GM12878 (cell line): Measurements from ENCODE around the gene SLC29A1. TPM values are rescaled to one million over a fixed set of nuclear protein-coding genes. Genes with fewer than 3 reads are reported as not detected.

Experiments
- BRCA1 ChIP-seq: IDR thresholded peaks from 2 replicates; pipeline ENCODE4 v1.6.1; 2011; ENCODE audit warnings: low read depth, low read length, improper control_type of control experiment
- CTCF ChIP-seq, 3 experiments: IDR thresholded peaks in 2 of 3; conservative IDR thresholded peaks in 1 of 3; 2 replicates each; pipeline ENCODE4 v1.5.1; 2011; ENCODE audit warnings: low read depth in 3 of 3, low read length in 3 of 3, mild to moderate bottlenecking in 3 of 3, control low read depth in 2 of 3, moderate library complexity in 2 of 3, inconsistent platforms in 1 of 3, mixed read lengths in 1 of 3; ENCODE audit not compliant: control insufficient read depth in 2 of 3, insufficient read depth in 1 of 3; ENCODE audit errors: extremely low read depth in 1 of 3
- EZH2 ChIP-seq: IDR thresholded peaks from 2 replicates; pipeline ENCODE4 v1.6.1; 2012; ENCODE audit warnings: low read depth, mild to moderate bottlenecking, control low read depth, inconsistent platforms, low read length, borderline replicate concordance; ENCODE audit not compliant: control insufficient read depth
- HDAC2 ChIP-seq: fragments of 200-600 bp; sonication (generic); IDR thresholded peaks from 2 replicates; pipeline ENCODE4 v1.6.1; 2017
- JUND ChIP-seq: IDR thresholded peaks from 2 replicates; pipeline ENCODE4 v1.6.1; 2012; ENCODE audit warnings: low read depth, mild to moderate bottlenecking, low read length, improper control_type of control experiment, moderate library complexity
- LARP7 ChIP-seq: fragments of 450-650 bp; IDR thresholded peaks from 2 replicates; pipeline ENCODE4 v1.6.1; 2017; ENCODE audit warnings: mild to moderate bottlenecking
- MYC ChIP-seq: IDR thresholded peaks from 2 replicates; pipeline ENCODE4 v1.6.1; 2011; ENCODE audit warnings: mild to moderate bottlenecking, low read length, moderate library complexity, inconsistent platforms; ENCODE audit not compliant: insufficient read depth, insufficient replicate concordance, insufficient read length, severe bottlenecking
- SP1 ChIP-seq: IDR thresholded peaks from one replicate; pipeline ENCODE4 v1.6.1; 2011; ENCODE audit warnings: low read depth, low read length
- USF2 ChIP-seq: IDR thresholded peaks from 2 replicates; pipeline ENCODE4 v1.6.1; 2011; ENCODE audit warnings: low read depth, low read length, improper control_type of control experiment, borderline replicate concordance
- ZNF274 ChIP-seq: IDR thresholded peaks from one replicate; pipeline ENCODE4 v1.8.0; 2011; ENCODE audit not compliant: insufficient read length, insufficient read depth
- ZNF622 ChIP-seq: fragments of 450-650 bp; IDR thresholded peaks from 2 replicates; pipeline ENCODE4 v1.6.1; 2017; ENCODE audit warnings: mild to moderate bottlenecking, inconsistent platforms
- polyA plus RNA-seq, 11 experiments: library from polyadenylated mRNA; depleted of rRNA in 4 of 11; unstranded in 6 of 11; stranded (reverse) in 5 of 11; fragments of >200 nt; fragmentation: Nextera tagmentation in 4 of 11; fragmentation: Illumina TruSeq in 1 of 11; extraction: Ambion mirVana in 4 of 11; extraction: Trizol in 1 of 11; gene quantifications; 1 replicate in 1 of 11; 2 replicates in 10 of 11; pipeline versions ENCODE4 v1.2.1 to v1.2.3, GENCODE V29; 2011 to 2016; ENCODE audit warnings: inconsistent platforms in 2 of 11, missing spikeins in 2 of 11, low read depth in 1 of 11
- total RNA-seq, 4 experiments: library from RNA; depleted of rRNA in 3 of 4; stranded (reverse); fragments of >200 nt in 3 of 4; fragmentation: Illumina TruSeq in 1 of 4; extraction: Trizol in 1 of 4; gene quantifications; 2 replicates each; pipeline versions ENCODE4 v1.2.1 to v1.2.3, GENCODE V29; 2013 to 2021
- TF ChIP-seq, protein P1 (sequence below): fragments of 450-650 bp; formaldehyde crosslinking; IDR thresholded peaks from 2 replicates; pipeline ENCODE4 v1.4.0; 2020; ENCODE audit warnings: mild to moderate bottlenecking, moderate library complexity
- TF ChIP-seq, protein P2 (sequence below): IDR thresholded peaks from 2 replicates; pipeline ENCODE4 v1.6.1; 2011; ENCODE audit warnings: mild to moderate bottlenecking, low read depth, low read length, moderate library complexity; ENCODE audit not compliant: insufficient replicate concordance
- TF ChIP-seq, protein P3 (sequence below): fragments of 450-650 bp; IDR thresholded peaks from 2 replicates; pipeline ENCODE4 v1.6.1; 2014; ENCODE audit warnings: mild to moderate bottlenecking
- TF ChIP-seq, protein P4 (sequence below): fragments of 450-650 bp; IDR thresholded peaks from 2 replicates; pipeline ENCODE4 v1.6.1; 2017; ENCODE audit warnings: mild to moderate bottlenecking, moderate library complexity

The SLC29A1 gene
- total and polyA plus RNA-seq, 10 of the 15 experiments (the other 5 are each of a cell fraction or from before 2014, with no cell fraction given) = 10.0 to 132 (median 93.4) TPM

GRCh38 chr6:44219053-44219814 is 4.2 kb upstream of the SLC29A1 start (continued):
- TF ChIP-seq, protein P1, sequence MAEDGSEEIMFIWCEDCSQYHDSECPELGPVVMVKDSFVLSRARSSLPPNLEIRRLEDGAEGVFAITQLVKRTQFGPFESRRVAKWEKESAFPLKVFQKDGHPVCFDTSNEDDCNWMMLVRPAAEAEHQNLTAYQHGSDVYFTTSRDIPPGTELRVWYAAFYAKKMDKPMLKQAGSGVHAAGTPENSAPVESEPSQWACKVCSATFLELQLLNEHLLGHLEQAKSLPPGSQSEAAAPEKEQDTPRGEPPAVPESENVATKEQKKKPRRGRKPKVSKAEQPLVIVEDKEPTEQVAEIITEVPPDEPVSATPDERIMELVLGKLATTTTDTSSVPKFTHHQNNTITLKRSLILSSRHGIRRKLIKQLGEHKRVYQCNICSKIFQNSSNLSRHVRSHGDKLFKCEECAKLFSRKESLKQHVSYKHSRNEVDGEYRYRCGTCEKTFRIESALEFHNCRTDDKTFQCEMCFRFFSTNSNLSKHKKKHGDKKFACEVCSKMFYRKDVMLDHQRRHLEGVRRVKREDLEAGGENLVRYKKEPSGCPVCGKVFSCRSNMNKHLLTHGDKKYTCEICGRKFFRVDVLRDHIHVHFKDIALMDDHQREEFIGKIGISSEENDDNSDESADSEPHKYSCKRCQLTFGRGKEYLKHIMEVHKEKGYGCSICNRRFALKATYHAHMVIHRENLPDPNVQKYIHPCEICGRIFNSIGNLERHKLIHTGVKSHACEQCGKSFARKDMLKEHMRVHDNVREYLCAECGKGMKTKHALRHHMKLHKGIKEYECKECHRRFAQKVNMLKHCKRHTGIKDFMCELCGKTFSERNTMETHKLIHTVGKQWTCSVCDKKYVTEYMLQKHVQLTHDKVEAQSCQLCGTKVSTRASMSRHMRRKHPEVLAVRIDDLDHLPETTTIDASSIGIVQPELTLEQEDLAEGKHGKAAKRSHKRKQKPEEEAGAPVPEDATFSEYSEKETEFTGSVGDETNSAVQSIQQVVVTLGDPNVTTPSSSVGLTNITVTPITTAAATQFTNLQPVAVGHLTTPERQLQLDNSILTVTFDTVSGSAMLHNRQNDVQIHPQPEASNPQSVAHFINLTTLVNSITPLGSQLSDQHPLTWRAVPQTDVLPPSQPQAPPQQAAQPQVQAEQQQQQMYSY (CRISPR knock-in tag) = no peak
- TF ChIP-seq, protein P2, sequence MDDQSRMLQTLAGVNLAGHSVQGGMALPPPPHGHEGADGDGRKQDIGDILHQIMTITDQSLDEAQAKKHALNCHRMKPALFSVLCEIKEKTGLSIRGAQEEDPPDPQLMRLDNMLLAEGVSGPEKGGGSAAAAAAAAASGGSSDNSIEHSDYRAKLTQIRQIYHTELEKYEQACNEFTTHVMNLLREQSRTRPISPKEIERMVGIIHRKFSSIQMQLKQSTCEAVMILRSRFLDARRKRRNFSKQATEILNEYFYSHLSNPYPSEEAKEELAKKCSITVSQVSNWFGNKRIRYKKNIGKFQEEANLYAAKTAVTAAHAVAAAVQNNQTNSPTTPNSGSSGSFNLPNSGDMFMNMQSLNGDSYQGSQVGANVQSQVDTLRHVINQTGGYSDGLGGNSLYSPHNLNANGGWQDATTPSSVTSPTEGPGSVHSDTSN = no peak
- TF ChIP-seq LARP7 (peak; percentile 79; the same call in 1 of the 2 replicates), HDAC2 (no peak), MYC (no peak), ZNF622 (no peak), EZH2 (no peak), ZNF274 (no peak), CTCF (IDR thresholded peaks at IDR 0.05 in 2 of 3, conservative IDR thresholded peaks at IDR 0.05 in 1 of 3; ENCODE audit: control insufficient read depth in 2 of 3, extremely low read depth in 1 of 3, insufficient read depth in 1 of 3, low read depth in 3 of 3, low read length in 3 of 3) (no peak), BRCA1 (no peak), JUND (no peak), USF2 (no peak), SP1 (no peak)
- TF ChIP-seq, protein P3, sequence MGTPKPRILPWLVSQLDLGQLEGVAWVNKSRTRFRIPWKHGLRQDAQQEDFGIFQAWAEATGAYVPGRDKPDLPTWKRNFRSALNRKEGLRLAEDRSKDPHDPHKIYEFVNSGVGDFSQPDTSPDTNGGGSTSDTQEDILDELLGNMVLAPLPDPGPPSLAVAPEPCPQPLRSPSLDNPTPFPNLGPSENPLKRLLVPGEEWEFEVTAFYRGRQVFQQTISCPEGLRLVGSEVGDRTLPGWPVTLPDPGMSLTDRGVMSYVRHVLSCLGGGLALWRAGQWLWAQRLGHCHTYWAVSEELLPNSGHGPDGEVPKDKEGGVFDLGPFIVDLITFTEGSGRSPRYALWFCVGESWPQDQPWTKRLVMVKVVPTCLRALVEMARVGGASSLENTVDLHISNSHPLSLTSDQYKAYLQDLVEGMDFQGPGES = no peak
- TF ChIP-seq, protein P4, sequence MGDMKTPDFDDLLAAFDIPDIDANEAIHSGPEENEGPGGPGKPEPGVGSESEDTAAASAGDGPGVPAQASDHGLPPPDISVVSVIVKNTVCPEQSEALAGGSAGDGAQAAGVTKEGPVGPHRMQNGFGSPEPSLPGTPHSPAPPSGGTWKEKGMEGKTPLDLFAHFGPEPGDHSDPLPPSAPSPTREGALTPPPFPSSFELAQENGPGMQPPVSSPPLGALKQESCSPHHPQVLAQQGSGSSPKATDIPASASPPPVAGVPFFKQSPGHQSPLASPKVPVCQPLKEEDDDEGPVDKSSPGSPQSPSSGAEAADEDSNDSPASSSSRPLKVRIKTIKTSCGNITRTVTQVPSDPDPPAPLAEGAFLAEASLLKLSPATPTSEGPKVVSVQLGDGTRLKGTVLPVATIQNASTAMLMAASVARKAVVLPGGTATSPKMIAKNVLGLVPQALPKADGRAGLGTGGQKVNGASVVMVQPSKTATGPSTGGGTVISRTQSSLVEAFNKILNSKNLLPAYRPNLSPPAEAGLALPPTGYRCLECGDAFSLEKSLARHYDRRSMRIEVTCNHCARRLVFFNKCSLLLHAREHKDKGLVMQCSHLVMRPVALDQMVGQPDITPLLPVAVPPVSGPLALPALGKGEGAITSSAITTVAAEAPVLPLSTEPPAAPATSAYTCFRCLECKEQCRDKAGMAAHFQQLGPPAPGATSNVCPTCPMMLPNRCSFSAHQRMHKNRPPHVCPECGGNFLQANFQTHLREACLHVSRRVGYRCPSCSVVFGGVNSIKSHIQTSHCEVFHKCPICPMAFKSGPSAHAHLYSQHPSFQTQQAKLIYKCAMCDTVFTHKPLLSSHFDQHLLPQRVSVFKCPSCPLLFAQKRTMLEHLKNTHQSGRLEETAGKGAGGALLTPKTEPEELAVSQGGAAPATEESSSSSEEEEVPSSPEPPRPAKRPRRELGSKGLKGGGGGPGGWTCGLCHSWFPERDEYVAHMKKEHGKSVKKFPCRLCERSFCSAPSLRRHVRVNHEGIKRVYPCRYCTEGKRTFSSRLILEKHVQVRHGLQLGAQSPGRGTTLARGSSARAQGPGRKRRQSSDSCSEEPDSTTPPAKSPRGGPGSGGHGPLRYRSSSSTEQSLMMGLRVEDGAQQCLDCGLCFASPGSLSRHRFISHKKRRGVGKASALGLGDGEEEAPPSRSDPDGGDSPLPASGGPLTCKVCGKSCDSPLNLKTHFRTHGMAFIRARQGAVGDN = peak; percentile 85
